ENCODE results near the gene ZFPL1. TPM values are rescaled to one million over a fixed set of nuclear protein-coding genes. Genes with fewer than 3 reads are reported as not detected.
A peak's percentile ranks its signal among the peaks of the same experiment; 100 is the strongest.

The ZFPL1 gene
- total and polyA plus RNA-seq, 9 of the 15 experiments (the other 6 are each of a cell fraction or from before 2014, with no cell fraction given): 3.7 to 37.5 (median 22.7) TPM

GRCh38 chr11:65112546-65113360 is 28.7 kb downstream of the ZFPL1 start (continued):
- TF ChIP-seq E2F8 (IDR thresholded peaks at IDR 0.05; ENCODE audit: low read depth, partially characterized antibody) (no peak), KLF13 (tag; IDR thresholded peaks at IDR 0.05; ENCODE audit: borderline replicate concordance, low read depth) (no peak), SRF (CRISPR knock-in tag; IDR thresholded peaks at IDR 0.05) (0 out of 4 replicates have a peak, but pooled peaks of 1 of the 2 experiments have one; percentile 16), MEF2A (IDR thresholded peaks at IDR 0.05; ENCODE audit: control insufficient read depth, low read depth, low read length) (no peak), EP300 (IDR thresholded peaks at IDR 0.05; ENCODE audit: low read length) (no peak), DMBX1 (CRISPR knock-in tag; IDR thresholded peaks at IDR 0.05; ENCODE audit: borderline replicate concordance) (no peak), CXXC5 (CRISPR knock-in tag; IDR thresholded peaks at IDR 0.05) (peak; percentile 89), CEBPZ (IDR thresholded peaks at IDR 0.05; ENCODE audit: borderline replicate concordance, low read depth, low read length) (no peak), EWSR1 (IDR thresholded peaks at IDR 0.05; ENCODE audit: borderline replicate concordance, low read depth, partially characterized antibody) (no peak), SMARCA4 (IDR thresholded peaks at IDR 0.05) (no peak), ZNF12 (CRISPR knock-in tag; IDR thresholded peaks at IDR 0.05) (no peak), ZBTB7A (IDR thresholded peaks at IDR 0.05; ENCODE audit: borderline replicate concordance, control insufficient read depth, low read depth, low read length) (peak; percentile 38), NCOA1 (IDR thresholded peaks at IDR 0.05; ENCODE audit: low read depth) (no peak), ZNF263 (CRISPR knock-in tag; IDR thresholded peaks at IDR 0.05; ENCODE audit: borderline replicate concordance) (peak; percentile 52; the same call in 1 of the 2 replicates), KAT2B (IDR thresholded peaks at IDR 0.05; ENCODE audit: low read depth, low read length) (no peak), MIER1 (IDR thresholded peaks at IDR 0.05; ENCODE audit: low read depth) (no peak), CTBP1 (IDR thresholded peaks at IDR 0.05; ENCODE audit: borderline replicate concordance) (peak; percentile 87), RBM15 (IDR thresholded peaks at IDR 0.05; ENCODE audit: insufficient read depth, low read length) (no peak), CREB1 (IDR thresholded peaks at IDR 0.05) (peak; percentile 15; the same call in 1 of the 2 replicates), CREB1 (CRISPR knock-in tag; IDR thresholded peaks at IDR 0.05) (peak; percentile 79), TBP (optimal IDR thresholded peaks at IDR 0.05; ENCODE audit: low read depth, low read length) (peak; percentile 11), ZNF354B (CRISPR knock-in tag; IDR thresholded peaks at IDR 0.05) (no peak), RBM39 (optimal IDR thresholded peaks at IDR 0.05; ENCODE audit: low read depth, low read length) (peak; percentile 19), PHB2 (IDR thresholded peaks at IDR 0.05; ENCODE audit: low read depth) (no peak)

Measured in K562 (cell line).